CD4-positive, alpha-beta T cell treated with Interleukin-6 at 100 ng/mL for 8 hours (primary cell): ENCODE measurements around the gene PXMP2.
"Not testable (repeated sequence)": the region's sequence is repeated elsewhere in the genome, so short reads cannot be mapped to it uniquely, and the experiment has no call there.

Experiments
- DNase-seq: peaks from one replicate; pipeline ENCODE4 v3.0.0-alpha.2; 2020; ENCODE audit warnings: mixed read lengths, low spot score

Gene PXMP2

GRCh38 chr12:132723764-132724140 lies 36.4 kb downstream of the PXMP2 start:
- DNase-seq = no peak

- no peak for DNase-seq
Observed at GRCh38 chr12:132724506-132725241, 37.3 kb downstream of the PXMP2 start.

DNA sequence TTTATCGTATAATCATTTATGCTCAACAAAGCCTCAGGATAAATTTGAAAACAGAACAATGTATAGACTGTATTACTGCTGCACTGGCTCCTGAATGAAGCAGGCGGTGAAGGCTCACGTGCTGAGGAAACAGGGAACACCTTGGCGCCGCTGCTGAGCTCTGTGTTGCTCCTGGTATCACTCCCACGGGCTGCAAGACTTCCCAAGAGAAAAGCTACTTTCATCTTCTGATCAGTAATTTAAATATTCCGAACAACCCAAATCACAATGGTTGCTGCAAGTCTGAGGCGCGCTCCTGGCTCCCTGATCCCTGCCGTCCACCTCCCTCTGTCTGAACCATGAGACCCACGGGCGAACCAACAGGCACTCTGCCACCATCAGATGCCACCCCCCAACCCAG lies 39.0 kb downstream of the PXMP2 start:
- no peak for DNase-seq

DNA sequence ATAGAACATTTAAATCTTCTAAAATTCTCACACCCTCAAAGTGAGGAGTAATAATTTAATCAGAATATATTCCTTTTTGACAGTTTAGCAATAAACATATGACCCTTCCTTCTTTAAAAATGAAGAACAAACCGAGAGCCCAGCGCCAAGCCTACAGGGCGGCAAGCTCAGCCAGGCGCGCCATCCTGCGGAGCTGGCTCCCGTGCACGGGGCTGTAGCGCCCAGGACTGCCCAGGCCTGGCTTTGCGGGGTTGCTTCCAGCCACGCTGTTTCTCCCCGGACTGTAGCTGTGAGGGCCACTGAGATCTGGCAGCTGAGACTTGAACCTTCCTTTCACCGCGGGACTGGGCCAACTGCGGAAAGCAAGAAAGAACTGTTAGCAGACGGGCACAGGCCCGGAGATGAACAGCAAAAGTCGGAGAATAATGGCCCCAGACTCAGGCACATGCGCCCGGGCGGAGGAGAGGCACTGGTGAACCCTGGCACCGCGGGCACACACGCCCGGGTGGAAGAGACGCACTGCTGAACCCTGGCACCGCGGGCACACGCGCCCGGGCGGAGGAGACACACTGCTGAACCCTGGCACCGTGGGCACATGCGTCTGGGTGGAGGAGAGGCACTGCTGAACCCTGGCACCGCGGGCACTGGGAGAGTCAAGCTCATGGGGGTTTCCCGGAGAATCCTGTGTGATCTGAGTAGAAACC lies 39.9 kb downstream of the PXMP2 start:
- DNase-seq = no peak

GRCh38 chr12:132728502-132728901 lies 41.1 kb downstream of the PXMP2 start:
- DNase-seq = no peak

DNA sequence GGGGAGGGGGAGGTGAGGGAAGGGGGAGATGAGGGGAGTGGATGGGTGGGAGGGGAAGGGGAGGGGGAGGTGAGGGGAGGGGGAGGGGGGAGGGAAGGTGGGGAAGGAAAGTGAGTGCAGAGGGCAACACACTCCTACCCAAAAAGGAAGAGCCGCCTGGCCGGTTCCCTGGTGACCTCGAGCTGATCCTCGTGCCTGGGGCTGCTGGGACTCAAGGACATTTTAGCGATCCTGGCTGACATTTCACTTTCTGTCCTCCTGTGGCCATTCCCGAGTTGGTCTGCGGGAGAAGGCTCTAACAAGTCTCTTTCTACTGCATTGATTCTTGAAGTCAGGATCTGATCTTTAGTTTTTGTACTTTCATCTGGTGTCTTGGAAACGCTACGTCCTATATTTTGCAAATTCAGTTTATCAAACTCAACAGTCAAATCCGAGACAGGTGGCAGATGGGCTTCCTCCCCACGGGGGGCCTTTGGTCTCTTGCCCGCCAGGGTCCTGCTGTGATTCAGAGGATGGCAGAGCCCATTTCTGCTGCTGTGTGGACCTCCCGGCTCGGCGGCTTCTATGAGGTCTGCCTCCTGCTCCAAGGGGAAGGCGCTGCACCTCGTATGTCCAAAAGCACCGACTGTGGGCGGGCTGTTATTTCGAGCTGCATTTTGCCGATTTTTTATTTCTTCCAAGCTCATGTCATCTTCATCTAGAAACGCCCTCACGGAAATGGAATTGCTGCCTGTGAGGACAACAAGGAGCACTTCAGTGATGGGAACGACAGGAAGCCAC lies 42.3 kb downstream of the PXMP2 start:
- DNase-seq = no peak

DNA sequence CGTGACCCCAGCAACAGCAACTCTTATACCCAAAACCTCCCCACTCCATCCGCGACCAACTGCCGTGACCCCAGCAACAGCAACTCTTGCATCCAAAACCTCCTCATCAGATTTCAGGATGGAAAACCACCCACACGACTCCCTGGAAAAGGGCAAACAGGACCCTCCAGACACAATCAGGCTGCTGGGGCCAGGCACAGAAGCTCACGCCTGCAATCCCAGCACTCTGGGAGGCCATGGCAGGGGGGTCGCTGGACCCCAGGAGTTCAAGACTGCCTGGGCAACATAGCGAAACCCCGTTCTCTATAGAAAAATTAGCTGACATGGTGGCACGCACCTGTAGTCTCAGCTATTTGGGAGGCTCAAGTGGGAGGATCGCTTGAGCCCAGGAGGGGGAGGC lies 43.0 kb downstream of the PXMP2 start:
- DNase-seq = no peak

- no peak for DNase-seq
Observed at GRCh38 chr12:132731574-132731973, 44.2 kb downstream of the PXMP2 start.

GRCh38 chr12:132734206-132734605 lies 46.8 kb downstream of the PXMP2 start:
- DNase-seq = no peak

GRCh38 chr12:132735496-132735895 lies 48.1 kb downstream of the PXMP2 start:
- DNase-seq = no peak

DNA sequence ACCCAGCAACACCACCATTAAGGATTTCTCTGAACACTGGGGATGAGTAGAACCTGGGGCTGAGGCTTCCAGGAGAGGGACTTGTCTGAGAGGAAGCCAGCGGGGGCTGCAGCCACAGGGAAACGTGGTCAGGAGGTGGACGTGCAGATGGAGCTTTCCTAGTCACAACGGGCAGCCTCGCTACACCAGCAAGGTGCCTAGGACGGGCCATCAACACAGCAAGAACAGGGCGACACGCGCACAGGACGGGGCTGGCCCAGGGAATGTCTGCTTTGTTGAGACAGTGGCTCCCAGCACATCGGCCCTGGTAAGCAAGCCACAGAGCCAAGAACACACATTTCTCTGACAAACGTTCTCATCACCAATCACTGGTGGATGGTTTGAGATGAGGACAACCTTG lies 49.0 kb downstream of the PXMP2 start:
- no peak for DNase-seq

DNA sequence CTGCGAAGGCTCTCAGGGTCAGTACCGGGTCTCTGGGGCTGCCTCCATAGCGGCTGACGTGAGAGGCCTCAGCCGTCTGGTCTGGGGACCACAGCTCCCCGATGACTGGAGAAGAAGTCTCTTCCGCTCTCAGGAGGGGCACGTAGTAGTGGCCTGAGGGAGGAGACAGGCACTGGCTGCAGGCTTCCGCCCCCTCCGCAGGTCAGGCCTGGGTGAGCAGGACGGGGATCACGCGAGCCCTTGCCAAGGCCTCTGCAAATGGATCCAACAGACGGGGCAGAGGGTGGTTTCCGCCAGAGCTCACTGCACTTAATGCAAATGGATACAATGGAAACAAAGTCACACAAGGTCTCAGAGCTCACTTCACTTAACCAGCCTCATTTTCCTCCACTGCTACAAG lies 49.5 kb downstream of the PXMP2 start:
- DNase-seq = no peak

DNA sequence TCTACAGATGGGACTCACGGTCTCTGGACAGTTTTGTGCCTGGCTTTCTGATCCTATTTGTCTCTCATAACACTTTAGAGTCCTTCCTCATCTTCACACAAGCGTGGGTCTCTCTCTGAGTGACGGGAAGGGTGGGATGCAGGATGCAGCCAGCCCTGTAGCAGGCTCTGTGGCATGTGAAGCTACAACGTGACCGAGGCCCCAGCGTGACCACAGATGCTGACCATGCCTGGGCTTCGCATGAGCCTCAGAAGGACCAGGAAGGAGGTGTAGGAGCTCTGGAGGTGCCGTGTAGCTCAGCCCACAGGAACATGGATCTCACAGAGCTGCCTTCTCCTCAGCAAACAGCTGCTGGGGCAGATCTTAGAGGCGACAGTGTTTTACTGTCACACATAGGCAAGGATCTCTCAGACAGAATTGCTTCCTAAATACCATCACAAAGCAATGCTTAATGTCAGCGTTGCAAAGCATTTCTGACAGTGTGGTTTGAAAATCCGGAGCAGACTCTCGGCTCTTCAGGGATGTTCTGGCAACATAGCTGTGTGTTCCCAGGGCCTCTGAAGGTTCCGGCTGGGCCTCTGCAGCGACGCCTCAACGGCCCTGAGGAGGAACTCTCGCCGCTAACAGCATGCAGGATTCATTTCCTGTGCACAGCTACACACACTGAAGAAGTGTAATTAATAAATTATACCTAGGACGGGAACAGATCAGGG lies 52.4 kb downstream of the PXMP2 start:
- DNase-seq = no peak

- no peak for DNase-seq
Observed at GRCh38 chr12:132740313-132740646, 52.9 kb downstream of the PXMP2 start.

GRCh38 chr12:132740652-132741051 lies 53.3 kb downstream of the PXMP2 start:
- DNase-seq = no peak

DNA sequence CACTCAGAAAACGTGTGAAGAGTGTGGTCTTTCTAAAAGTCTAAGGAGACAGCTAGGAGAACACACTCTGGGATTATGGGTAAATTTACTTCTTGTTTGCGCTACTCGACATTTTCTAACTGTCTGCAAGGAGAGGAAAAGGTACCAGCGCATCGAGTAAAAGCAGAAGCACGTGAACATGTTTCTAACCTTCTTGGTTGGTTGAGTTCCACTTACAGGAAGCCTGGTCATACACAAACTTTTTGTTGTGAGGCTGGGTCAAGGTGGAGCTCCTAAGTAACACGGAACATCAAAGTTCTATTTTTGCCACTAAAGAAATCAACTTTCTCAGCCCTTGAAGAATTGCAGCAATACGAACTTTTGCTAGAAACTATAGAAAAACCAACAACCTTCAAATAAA lies 54.2 kb downstream of the PXMP2 start:
- no peak for DNase-seq

DNA sequence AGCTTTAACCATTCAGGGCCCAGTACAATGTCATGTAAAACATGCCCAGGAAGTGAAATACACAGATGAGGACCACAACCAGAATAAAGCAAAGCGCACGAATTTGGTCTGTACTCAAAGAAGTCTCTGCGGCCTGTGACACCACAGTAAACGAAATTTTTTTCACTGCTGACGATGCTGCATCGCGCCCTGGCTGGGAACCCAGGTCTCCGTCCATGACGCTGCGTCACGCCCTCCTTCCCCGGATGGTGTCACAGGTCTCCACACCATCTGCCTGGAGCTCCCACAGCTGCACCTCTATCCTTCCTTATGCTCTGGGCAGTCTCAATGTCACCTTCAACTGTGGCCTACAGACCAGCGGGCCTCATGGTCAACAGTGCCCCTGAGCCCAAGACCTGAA lies 56.4 kb downstream of the PXMP2 start:
- no peak for DNase-seq

DNA sequence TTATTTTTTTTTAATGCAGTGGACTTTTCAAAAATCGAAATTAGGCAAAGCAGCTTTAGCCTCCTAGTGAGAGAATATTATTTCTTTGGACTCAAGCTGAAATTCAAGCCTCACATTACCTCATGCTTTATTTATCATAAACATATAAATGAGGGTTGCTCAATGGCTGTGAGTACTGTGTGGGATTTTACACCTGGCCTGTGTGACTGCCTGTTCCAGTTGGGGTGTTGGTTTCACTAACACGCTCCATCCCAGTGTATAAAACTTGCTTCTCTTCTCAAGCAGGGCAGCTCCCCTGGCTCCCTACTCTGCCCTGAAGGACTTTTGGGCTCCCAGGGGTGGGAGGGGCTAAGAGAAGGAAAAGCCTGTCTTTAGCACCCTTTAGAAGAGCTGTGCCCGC lies 59.2 kb downstream of the PXMP2 start:
- DNase-seq = no peak

- no peak for DNase-seq
Observed at GRCh38 chr12:132747395-132747794, 60.0 kb downstream of the PXMP2 start.

GRCh38 chr12:132747896-132748295 lies 60.5 kb downstream of the PXMP2 start:
- DNase-seq = no peak

DNA sequence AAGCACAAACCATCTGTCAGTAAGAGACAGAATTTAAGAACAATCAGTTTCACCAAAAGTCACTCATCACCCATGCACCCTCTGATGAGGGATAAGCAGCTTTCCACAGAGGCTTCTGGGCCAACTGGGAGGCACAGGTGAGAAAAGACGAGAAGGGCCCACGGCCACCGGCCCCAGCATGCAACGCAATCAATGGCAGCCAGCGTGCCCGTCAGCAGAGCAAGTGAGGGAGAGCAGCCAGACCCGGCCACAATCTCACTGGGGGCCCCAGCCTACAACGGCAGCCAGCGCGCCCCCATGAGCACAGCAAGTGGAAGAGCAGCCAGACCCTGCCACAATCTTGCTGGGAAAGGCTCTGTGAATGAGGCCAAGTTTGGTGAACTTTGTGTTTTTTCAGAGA lies 60.9 kb downstream of the PXMP2 start:
- no peak for DNase-seq

- not testable (repeated sequence) for DNase-seq
Observed at GRCh38 chr12:132753670-132754069, 66.3 kb downstream of the PXMP2 start.
